Measurements from ENCODE around the gene S100A14. TPM values are rescaled to one million over a fixed set of nuclear protein-coding genes. Genes with fewer than 3 reads are reported as not detected.
A peak's percentile ranks its signal among the peaks of the same experiment; 100 is the strongest.

S100A14 gene
- total and polyA plus RNA-seq, 2 of the 4 experiments (the other 2 are of a cell fraction): 0.10 TPM; not detected in 1

GRCh38 chr1:153597206-153597605, 18.9 kb downstream of the S100A14 start:
- no peak overlapping the region for H4K8ac ChIP-seq (ENCODE audit: low read depth in 2 of 2, low read length in 2 of 2)
- intact Hi-C loops (cut with micrococcal nuclease): no loop called here
- dilution Hi-C loops (cut with HindIII; ENCODE audit: low sequenced_read_pairs, unreplicated experiment): no loop called here
- no peak overlapping the region for H3K23ac ChIP-seq (ENCODE audit: low read depth, low read length)
- H2AK9ac ChIP-seq (replicated peaks; ENCODE audit: low read depth, low read length, poor library complexity): no peak overlapping the region
- TF ChIP-seq RCOR1 (IDR thresholded peaks at IDR 0.05; ENCODE audit: insufficient replicate concordance, low read length): no peak
- TF ChIP-seq BHLHE40 (IDR thresholded peaks at IDR 0.05; ENCODE audit: low read depth, low read length): peak; percentile 28; the same call in 1 of the 2 replicates
- no peak for TF ChIP-seq CEBPB (IDR thresholded peaks at IDR 0.05; ENCODE audit: low read depth, low read length)
- peak; percentile 64; the same call in 1 of the 2 replicates for TF ChIP-seq FOS (IDR thresholded peaks at IDR 0.05; ENCODE audit: low read depth, low read length)
- CTCF ChIA-PET: interaction anchor here (1.0 kb wide), 1 partner anchor 25 kb away, joined by 3 read pairs; no protein-coding TSS in a partner anchor
- H3K9ac ChIP-seq (ENCODE audit: low read depth, low read length): no peak overlapping the region
- no peak overlapping the region for H4K5ac ChIP-seq (ENCODE audit: low read depth, low read length)
- H2BK120ac ChIP-seq (ENCODE audit: low read depth, low read length): no peak overlapping the region
- POLR2A ChIA-PET (ENCODE audit: unreplicated experiment): interaction anchor here (0.7 kb wide), 1 partner anchor 95 kb away, joined by 3 read pairs; no protein-coding TSS in a partner anchor
- WGBS, 2 experiments (ENCODE audit: extremely low coverage in 2 of 2, insufficient read length in 1 of 2): no CpG with 5 or more reads among the region's 6 CpGs
- no peak overlapping the region for H3K18ac ChIP-seq (ENCODE audit: low read depth, low read length)
- H2AFZ ChIP-seq (replicated peaks; ENCODE audit: low read length, poor library complexity): no peak overlapping the region
- in situ Hi-C loops (cut with MboI; ENCODE audit: low sequenced_read_pairs): no loop called here
- no peak overlapping the region for H3K14ac ChIP-seq (replicated peaks; ENCODE audit: low read depth, low read length)
- DNase-seq (peak; percentile 86), ATAC-seq (ENCODE audit: low read depth) (peak; percentile 48)
- peaks cover 10% of the 10 kb centered on the region for H3K4me1 ChIP-seq (ENCODE audit: control insufficient read depth, insufficient read depth, low read length)
- H3K9me1 ChIP-seq (ENCODE audit: insufficient read depth, low read length): no peaks in the 10 kb centered on the region; the same call in 1 of the 2 replicates
- H3K56ac ChIP-seq (ENCODE audit: extremely low read depth, insufficient read depth, low read length): no peak overlapping the region
- no peak overlapping the region for H2AK5ac ChIP-seq (ENCODE audit: low read depth, low read length)
- no TSS peak for BruUV-seq (replicated peaks)
- H4K91ac ChIP-seq (ENCODE audit: insufficient read depth, low read depth, low read length): no peak overlapping the region
- no peaks in the 10 kb centered on the region for H3K36me3 ChIP-seq (ENCODE audit: control insufficient read depth, insufficient read depth, low read length)
- no peak overlapping the region for H3K4me2 ChIP-seq (ENCODE audit: low read depth, low read length)
- H3K9me3 ChIP-seq (ENCODE audit: control insufficient read depth, insufficient read depth, low read length): no peaks in the 10 kb centered on the region
- no peaks in the 10 kb centered on the region for H4K20me1 ChIP-seq (ENCODE audit: insufficient read depth, low read length)
- no peak overlapping the region for H2BK5ac ChIP-seq (ENCODE audit: low read depth, low read length, poor library complexity, severe bottlenecking)
- no peak overlapping the region for H3K4ac ChIP-seq (ENCODE audit: low read depth, low read length)
- H3K4me3 ChIP-seq (ENCODE audit: insufficient read depth, low read depth, low read length): no peak overlapping the region
- no peak overlapping the region for H2BK15ac ChIP-seq (ENCODE audit: low read depth, low read length)
- no peak overlapping the region for H3K27ac ChIP-seq (ENCODE audit: insufficient read depth, low read length)
- no peak overlapping the region for H2BK20ac ChIP-seq (ENCODE audit: low read depth, low read length)
- no peaks in the 10 kb centered on the region for H3K27me3 ChIP-seq (ENCODE audit: control insufficient read depth, insufficient read depth, low read length)
- H3K79me1 ChIP-seq (ENCODE audit: low read depth in 1 of 2, low read length in 2 of 2): peaks cover 0 to 8% of the 10 kb centered on the region in 2 experiments; a peak in 2 of 4 replicates
